CD14-positive monocyte (primary cell): ENCODE data around the gene KRTAP5-10. TPM values are rescaled to one million over a fixed set of nuclear protein-coding genes. Genes with fewer than 3 reads are reported as not detected.
A peak's percentile ranks its signal among the peaks of the same experiment; 100 is the strongest.

ENCODE experiments used
- DNase-seq, 3 donors: peaks; one replicate each; pipeline ENCODE4 v3.0.0-alpha.2; 2011 to 2022
- H2AFZ ChIP-seq: 2 replicates; pipeline ENCODE4 v1.6.0; 2012; ENCODE audit warnings: mild to moderate bottlenecking, low read depth, low read length, inconsistent platforms; ENCODE audit not compliant: insufficient read depth, poor library complexity, severe bottlenecking
- H3K27ac ChIP-seq, 2 donors: 1 replicate in 1 of 2; 2 replicates in 1 of 2; pipeline ENCODE4 v1.5.1; 2012 to 2013; ENCODE audit warnings: low read length in 2 of 2, control low read depth in 1 of 2, inconsistent platforms in 1 of 2, low read depth in 1 of 2, mild to moderate bottlenecking in 1 of 2
- H3K27me3 ChIP-seq, 2 donors: one replicate each; pipeline versions ENCODE4 v1.6.0 to v1.6.1; 2011 to 2013; ENCODE audit warnings: low read length in 2 of 2; ENCODE audit not compliant: control insufficient read depth in 2 of 2, insufficient read depth in 2 of 2
- H3K36me3 ChIP-seq, 2 donors: replicated peaks in 1 of 2; 1 replicate in 1 of 2; 2 replicates in 1 of 2; pipeline versions ENCODE4 v1.5.1 to v1.6.1; 2012 to 2013; ENCODE audit warnings: low read length in 2 of 2, control low read depth in 1 of 2, inconsistent platforms in 1 of 2, mild to moderate bottlenecking in 1 of 2; ENCODE audit not compliant: insufficient read depth in 2 of 2, control insufficient read depth in 1 of 2
- H3K4me1 ChIP-seq, 2 donors: 1 replicate in 1 of 2; 2 replicates in 1 of 2; pipeline versions ENCODE4 v1.5.1 to v1.6.1; 2012 to 2013; ENCODE audit warnings: low read length in 2 of 2, control low read depth in 1 of 2, inconsistent platforms in 1 of 2, mild to moderate bottlenecking in 1 of 2, moderate library complexity in 1 of 2; ENCODE audit not compliant: insufficient read depth in 2 of 2, control insufficient read depth in 1 of 2
- H3K4me2 ChIP-seq: replicated peaks from 2 replicates; pipeline ENCODE3; 2012; ENCODE audit warnings: low read length, moderate library complexity, mild to moderate bottlenecking; ENCODE audit not compliant: poor library complexity, severe bottlenecking; ENCODE audit errors: extremely low read depth
- H3K4me3 ChIP-seq, 3 experiments: fragments of 200-600 bp in 1 of 3; sonication (generic) in 1 of 3; replicated peaks in 1 of 3; 1 replicate in 2 of 3; 2 replicates in 1 of 3; pipeline ENCODE4 v1.5.1; 2011 to 2013; ENCODE audit warnings: low read length in 3 of 3, mild to moderate bottlenecking in 3 of 3, control low read depth in 2 of 3, low read depth in 2 of 3, inconsistent platforms in 1 of 3, moderate library complexity in 1 of 3
- H3K79me2 ChIP-seq: 2 replicates; pipeline ENCODE4 v1.6.0; 2012; ENCODE audit warnings: mild to moderate bottlenecking, control low read depth, inconsistent platforms, low read length, moderate library complexity; ENCODE audit not compliant: insufficient read depth
- H3K9ac ChIP-seq: 2 replicates; pipeline ENCODE4 v1.6.0; 2017; ENCODE audit warnings: low read length, mild to moderate bottlenecking; ENCODE audit not compliant: insufficient read depth, poor library complexity, severe bottlenecking
- H3K9me3 ChIP-seq, 2 donors: replicated peaks in 1 of 2; 1 replicate in 1 of 2; 2 replicates in 1 of 2; pipeline versions ENCODE4 v1.5.1 to v1.6.1; 2012 to 2013; ENCODE audit warnings: low read length in 2 of 2, control low read depth in 1 of 2; ENCODE audit not compliant: control insufficient read depth in 1 of 2, insufficient read depth in 1 of 2
- H4K20me1 ChIP-seq: 2 replicates; pipeline ENCODE4 v1.6.0; 2012; ENCODE audit warnings: mild to moderate bottlenecking, low read length, control low read depth, moderate library complexity; ENCODE audit not compliant: insufficient read depth
- H3K27ac Mint-ChIP-seq, 7 donors: one replicate each; pipeline ENCODE4 v1.8.0; 2020; ENCODE audit warnings: mild to moderate bottlenecking in 7 of 7, mixed read lengths in 7 of 7, moderate library complexity in 6 of 7, inconsistent platforms in 2 of 7
- H3K27me3 Mint-ChIP-seq, 3 donors: one replicate each; pipeline ENCODE4 v1.8.0; 2021 to 2022; ENCODE audit warnings: low read depth in 3 of 3, mild to moderate bottlenecking in 3 of 3, mixed read lengths in 3 of 3, moderate library complexity in 3 of 3, inconsistent platforms in 1 of 3
- H3K36me3 Mint-ChIP-seq, 2 donors: one replicate each; pipeline ENCODE4 v1.8.0; 2020; ENCODE audit warnings: mixed read lengths in 2 of 2, inconsistent platforms in 1 of 2, mild to moderate bottlenecking in 1 of 2
- H3K4me1 Mint-ChIP-seq: one replicate; pipeline ENCODE4 v1.8.0; 2020; ENCODE audit warnings: mild to moderate bottlenecking, mixed read lengths
- H3K4me3 Mint-ChIP-seq, 2 donors: one replicate each; pipeline ENCODE4 v1.8.0; 2020; ENCODE audit warnings: mild to moderate bottlenecking in 2 of 2, mixed read lengths in 2 of 2, moderate library complexity in 1 of 2
- H3K9me3 Mint-ChIP-seq, 7 donors: one replicate each; pipeline ENCODE4 v1.8.0; 2020 to 2022; ENCODE audit warnings: mixed read lengths in 7 of 7, mild to moderate bottlenecking in 6 of 7, moderate library complexity in 6 of 7, inconsistent platforms in 2 of 7
- CTCF ChIP-seq: fragments of 200-600 bp; IDR thresholded peaks from one replicate; pipeline ENCODE4 v1.8.0; 2022; ENCODE audit warnings: antibody characterized with exemption, mild to moderate bottlenecking
- WGBS: methylation state at CpG from one replicate; pipeline ENCODE4 v1.1.5; 2013; ENCODE audit warnings: missing lambda C conversion rate; ENCODE audit not compliant: insufficient coverage; 5-methylcytosine and 5-hydroxymethylcytosine counted together
- intact Hi-C, 2 donors: fragments of 100-400 bp; cut with micrococcal nuclease; formaldehyde crosslinking; loops; one replicate each; pipeline versions ENCODE4 v1.15.0 to v1.15.1; 2023
- polyA plus RNA-seq, 3 donors: library from polyadenylated mRNA; depleted of rRNA in 1 of 3; unstranded in 2 of 3; stranded (reverse) in 1 of 3; fragments of 300-500 nt in 2 of 3; fragments of >200 nt in 1 of 3; fragmentation: Illumina TruSeq in 2 of 3; gene quantifications; 1 replicate in 2 of 3; 2 replicates in 1 of 3; pipeline ENCODE4 v1.2.3, GENCODE V29; 2012 to 2021

KRTAP5-10 gene
- polyA plus RNA-seq, 3 donors, result not detected

GRCh38 chr11:71557257-71557656 lies 8.1 kb upstream of the KRTAP5-10 start:
- H3K9me3 ChIP-seq, result no peaks in the 10 kb centered on the region
- peaks cover 0 to 3% (median 0%) of the 10 kb centered on the region in 7 donors for H3K9me3 Mint-ChIP-seq
- no peaks in the 10 kb centered on the region for H3K36me3 ChIP-seq
- no peak overlapping the region for H3K27ac ChIP-seq
- no peaks in the 10 kb centered on the region for H3K27me3 ChIP-seq
- peaks cover 2 to 7% (median 6%) of the 10 kb centered on the region in 3 donors for H3K27me3 Mint-ChIP-seq
- no peak for DNase-seq
- no peak overlapping the region for H3K4me3 ChIP-seq
- no peak for TF ChIP-seq CTCF
- H3K4me2 ChIP-seq, result no peak overlapping the region
- H3K4me3 Mint-ChIP-seq, result no peak overlapping the region
- H3K79me2 ChIP-seq, result no peaks in the 10 kb centered on the region
- intact Hi-C loops, result no loop called here
- no peak overlapping the region for H3K9ac ChIP-seq
- no peaks in the 10 kb centered on the region for H3K4me1 Mint-ChIP-seq
- no peaks in the 10 kb centered on the region for H3K36me3 Mint-ChIP-seq
- no peak overlapping the region for H2AFZ ChIP-seq
- H3K27ac Mint-ChIP-seq, result peak overlapping the region in 1 of 7 donors; percentile 15
- H3K4me1 ChIP-seq, result no peaks in the 10 kb centered on the region
- no peaks in the 10 kb centered on the region for H4K20me1 ChIP-seq

GRCh38 chr11:71558996-71559395 lies 6.4 kb upstream of the KRTAP5-10 start:
- Histone ChIP-seq H3K4me1 (no peaks in the 10 kb centered on the region), H2AFZ (no peak overlapping the region), H3K36me3 (no peaks in the 10 kb centered on the region), H3K79me2 (no peaks in the 10 kb centered on the region), H3K4me3 (no peak overlapping the region), H3K9ac (no peak overlapping the region), H3K9me3 (no peaks in the 10 kb centered on the region), H3K27ac (no peak overlapping the region), H3K4me2 (no peak overlapping the region), H3K27me3 (peaks cover 6 to 8% of the 10 kb centered on the region in 2 donors), H4K20me1 (no peaks in the 10 kb centered on the region)
- no peak overlapping the region for H3K4me3 Mint-ChIP-seq
- H3K4me1 Mint-ChIP-seq, result peaks cover 5% of the 10 kb centered on the region
- no CpG with 5 or more reads among the region's 1 CpG for WGBS
- TF ChIP-seq CTCF, result no peak
- intact Hi-C loops, result no loop called here
- H3K27me3 Mint-ChIP-seq, result peaks cover 8 to 11% (median 9%) of the 10 kb centered on the region in 3 donors
- H3K9me3 Mint-ChIP-seq, result peaks cover 0 to 7% (median 3%) of the 10 kb centered on the region in 7 donors
- no peaks in the 10 kb centered on the region for H3K36me3 Mint-ChIP-seq
- H3K27ac Mint-ChIP-seq, result no peak overlapping the region
- no peak for DNase-seq
